HepG2 (cell line): ENCODE measurements around the gene ANXA5. TPM values are rescaled to one million over a fixed set of nuclear protein-coding genes. Genes with fewer than 3 reads are reported as not detected.
A peak's percentile ranks its signal among the peaks of the same experiment; 100 is the strongest.

Experiments used
- CCAR2 ChIP-seq: fragments of 200-400 bp; formaldehyde crosslinking; optimal IDR thresholded peaks from 2 replicates; pipeline ENCODE3; 2018; ENCODE audit warnings: low read depth, mild to moderate bottlenecking, low read length, moderate library complexity
- DMTF1 ChIP-seq: sonication (generic); formaldehyde crosslinking; IDR thresholded peaks from 2 replicates; pipeline ENCODE4 v1.4.0; 2020; ENCODE audit warnings: mild to moderate bottlenecking, missing genetic modification reagents
- E2F1 ChIP-seq: sonication (generic); formaldehyde crosslinking; IDR thresholded peaks from 2 replicates; pipeline ENCODE4 v1.5.0; 2020; ENCODE audit warnings: missing genetic modification reagents
- FOXA1 ChIP-seq, 2 experiments: fragments of 450-650 bp in 1 of 2; sonication (generic) in 1 of 2; formaldehyde crosslinking in 1 of 2; IDR thresholded peaks; 2 replicates each; pipeline versions ENCODE4 v1.4.0 to v1.6.1; 2016 to 2020; ENCODE audit warnings: missing genetic modification reagents in 1 of 2
- GTF3A ChIP-seq: sonication (generic); formaldehyde crosslinking; conservative IDR thresholded peaks from 2 replicates; pipeline ENCODE4 v1.4.0; 2020; ENCODE audit warnings: mild to moderate bottlenecking, missing genetic modification reagents
- HDAC1 ChIP-seq: sonication (generic); formaldehyde crosslinking; IDR thresholded peaks from 2 replicates; pipeline ENCODE4 v1.5.1; 2020; ENCODE audit warnings: mild to moderate bottlenecking, missing genetic modification reagents
- JARID2 ChIP-seq: sonication (generic); formaldehyde crosslinking; IDR thresholded peaks from 2 replicates; pipeline ENCODE4 v1.8.1; 2023; ENCODE audit warnings: missing genetic modification reagents, inconsistent platforms; ENCODE audit not compliant: insufficient replicate concordance
- KDM6A ChIP-seq: IDR thresholded peaks from 2 replicates; pipeline ENCODE4 v1.6.1; 2016; ENCODE audit warnings: low read depth
- MED13 ChIP-seq: sonication (generic); formaldehyde crosslinking; IDR thresholded peaks from 2 replicates; pipeline ENCODE4 v1.5.0; 2020; ENCODE audit warnings: missing genetic modification reagents
- PCBP2 ChIP-seq: fragments of 200-400 bp; formaldehyde crosslinking; optimal IDR thresholded peaks from 2 replicates; pipeline ENCODE3; 2018; ENCODE audit warnings: low read length, low read depth; ENCODE audit not compliant: poor library complexity, severe bottlenecking
- SRSF9 ChIP-seq: fragments of 200-400 bp; formaldehyde crosslinking; IDR thresholded peaks from 2 replicates; pipeline ENCODE4 v1.6.1; 2018; ENCODE audit warnings: borderline replicate concordance, mild to moderate bottlenecking, low read depth, low read length; ENCODE audit not compliant: insufficient read depth, poor library complexity, severe bottlenecking
- TERF1 ChIP-seq: sonication (generic); formaldehyde crosslinking; IDR thresholded peaks from 2 replicates; pipeline ENCODE4 v1.8.0; 2022; ENCODE audit warnings: mild to moderate bottlenecking, missing genetic modification reagents, moderate library complexity
- U2AF2 ChIP-seq: fragments of 200-400 bp; formaldehyde crosslinking; IDR thresholded peaks from 2 replicates; pipeline ENCODE4 v1.6.1; 2017; ENCODE audit warnings: low read depth, mild to moderate bottlenecking, low read length
- ZC3H4 ChIP-seq: sonication (generic); formaldehyde crosslinking; IDR thresholded peaks from 2 replicates; pipeline ENCODE4 v1.4.0; 2020; ENCODE audit warnings: missing genetic modification reagents, borderline replicate concordance
- ZNF235 ChIP-seq: sonication (generic); formaldehyde crosslinking; IDR thresholded peaks from 2 replicates; pipeline ENCODE4 v1.8.1; 2023; ENCODE audit warnings: mild to moderate bottlenecking, missing genetic modification reagents, borderline replicate concordance
- ZNF337 ChIP-seq: sonication (generic); formaldehyde crosslinking; IDR thresholded peaks from 2 replicates; pipeline ENCODE4 v1.5.1; 2020; ENCODE audit warnings: missing genetic modification reagents, low read depth, mild to moderate bottlenecking, borderline replicate concordance
- ZNF713 ChIP-seq: sonication (generic); formaldehyde crosslinking; IDR thresholded peaks from 2 replicates; pipeline ENCODE4 v1.4.0; 2020; ENCODE audit warnings: mild to moderate bottlenecking, missing genetic modification reagents
- ZSCAN22 ChIP-seq: sonication (generic); formaldehyde crosslinking; IDR thresholded peaks from 2 replicates; pipeline ENCODE4 v1.4.0; 2020; ENCODE audit warnings: mild to moderate bottlenecking, missing genetic modification reagents
- polyA plus RNA-seq, 8 experiments: library from polyadenylated mRNA; depleted of rRNA in 3 of 8; stranded (reverse) in 7 of 8; unstranded in 1 of 8; fragments of >200 nt; fragmentation: Illumina TruSeq in 4 of 8; extraction: Trizol in 4 of 8; gene quantifications; 2 replicates each; pipeline versions ENCODE4 v1.2.1 to v1.2.3, GENCODE V29; 2011 to 2016; ENCODE audit warnings: low read depth in 4 of 8, missing spikeins in 1 of 8, mixed read lengths in 1 of 8; ENCODE audit not compliant: insufficient read depth in 1 of 8
- total RNA-seq, 5 experiments: library from RNA; depleted of rRNA; stranded (reverse); fragments of >200 nt; fragmentation: Illumina TruSeq; extraction: Trizol; gene quantifications; 2 replicates each; pipeline ENCODE4 v1.2.3, GENCODE V29; 2016; ENCODE audit warnings: low read depth in 1 of 5
- TF ChIP-seq, protein P1 (sequence below): sonication (generic); formaldehyde crosslinking; IDR thresholded peaks from 2 replicates; pipeline ENCODE4 v1.4.0; 2020; ENCODE audit warnings: missing genetic modification reagents, borderline replicate concordance

Gene ANXA5
- total and polyA plus RNA-seq, 2 of the 13 experiments (the other 11 are each of a cell fraction or from before 2014, with no cell fraction given): 209 to 342 TPM

DNA sequence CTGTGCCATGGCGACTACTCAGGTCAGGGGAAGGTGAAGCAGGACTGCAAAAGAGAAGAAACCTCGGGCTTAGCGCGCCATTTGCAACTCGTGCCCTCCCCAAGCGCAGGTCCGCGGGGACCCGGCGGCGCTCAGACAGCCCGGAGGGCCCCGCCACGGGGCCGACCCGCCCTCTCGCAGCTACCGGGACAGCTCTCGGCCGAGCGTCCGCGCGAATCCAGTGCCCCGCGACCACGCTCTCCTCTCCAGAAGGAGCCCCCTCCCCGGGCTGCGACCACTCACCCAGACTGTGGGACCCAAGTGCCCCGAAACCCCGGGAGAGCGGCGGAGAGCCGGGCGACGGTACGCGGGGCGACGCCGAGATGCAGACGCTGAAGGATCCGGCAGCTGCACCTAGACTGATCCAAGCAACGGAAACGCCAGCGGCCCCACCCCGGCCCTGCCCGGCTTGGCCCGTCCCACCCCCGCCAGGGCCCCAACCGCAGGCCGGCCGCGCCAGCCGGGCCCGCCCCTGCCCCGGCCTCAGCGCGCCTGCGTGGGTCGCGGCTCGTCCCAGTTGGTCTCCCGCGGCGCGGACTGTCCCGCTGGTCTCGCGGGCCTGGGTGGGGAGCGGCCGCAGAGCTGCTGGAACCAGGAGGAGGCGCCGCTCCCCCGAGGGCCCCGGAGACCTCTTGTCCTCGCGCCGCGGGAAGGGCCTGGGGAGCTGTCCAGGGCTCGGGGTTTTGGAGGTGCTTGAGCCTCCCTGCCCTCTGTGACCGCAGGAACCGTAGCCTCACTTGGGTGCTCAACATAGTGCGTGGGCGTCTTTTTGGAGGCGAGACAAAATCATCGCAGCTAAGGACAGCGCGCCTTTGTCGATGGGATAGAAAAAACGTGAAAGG is at the start of gene ANXA5 (continued):
- TF ChIP-seq, protein P1, sequence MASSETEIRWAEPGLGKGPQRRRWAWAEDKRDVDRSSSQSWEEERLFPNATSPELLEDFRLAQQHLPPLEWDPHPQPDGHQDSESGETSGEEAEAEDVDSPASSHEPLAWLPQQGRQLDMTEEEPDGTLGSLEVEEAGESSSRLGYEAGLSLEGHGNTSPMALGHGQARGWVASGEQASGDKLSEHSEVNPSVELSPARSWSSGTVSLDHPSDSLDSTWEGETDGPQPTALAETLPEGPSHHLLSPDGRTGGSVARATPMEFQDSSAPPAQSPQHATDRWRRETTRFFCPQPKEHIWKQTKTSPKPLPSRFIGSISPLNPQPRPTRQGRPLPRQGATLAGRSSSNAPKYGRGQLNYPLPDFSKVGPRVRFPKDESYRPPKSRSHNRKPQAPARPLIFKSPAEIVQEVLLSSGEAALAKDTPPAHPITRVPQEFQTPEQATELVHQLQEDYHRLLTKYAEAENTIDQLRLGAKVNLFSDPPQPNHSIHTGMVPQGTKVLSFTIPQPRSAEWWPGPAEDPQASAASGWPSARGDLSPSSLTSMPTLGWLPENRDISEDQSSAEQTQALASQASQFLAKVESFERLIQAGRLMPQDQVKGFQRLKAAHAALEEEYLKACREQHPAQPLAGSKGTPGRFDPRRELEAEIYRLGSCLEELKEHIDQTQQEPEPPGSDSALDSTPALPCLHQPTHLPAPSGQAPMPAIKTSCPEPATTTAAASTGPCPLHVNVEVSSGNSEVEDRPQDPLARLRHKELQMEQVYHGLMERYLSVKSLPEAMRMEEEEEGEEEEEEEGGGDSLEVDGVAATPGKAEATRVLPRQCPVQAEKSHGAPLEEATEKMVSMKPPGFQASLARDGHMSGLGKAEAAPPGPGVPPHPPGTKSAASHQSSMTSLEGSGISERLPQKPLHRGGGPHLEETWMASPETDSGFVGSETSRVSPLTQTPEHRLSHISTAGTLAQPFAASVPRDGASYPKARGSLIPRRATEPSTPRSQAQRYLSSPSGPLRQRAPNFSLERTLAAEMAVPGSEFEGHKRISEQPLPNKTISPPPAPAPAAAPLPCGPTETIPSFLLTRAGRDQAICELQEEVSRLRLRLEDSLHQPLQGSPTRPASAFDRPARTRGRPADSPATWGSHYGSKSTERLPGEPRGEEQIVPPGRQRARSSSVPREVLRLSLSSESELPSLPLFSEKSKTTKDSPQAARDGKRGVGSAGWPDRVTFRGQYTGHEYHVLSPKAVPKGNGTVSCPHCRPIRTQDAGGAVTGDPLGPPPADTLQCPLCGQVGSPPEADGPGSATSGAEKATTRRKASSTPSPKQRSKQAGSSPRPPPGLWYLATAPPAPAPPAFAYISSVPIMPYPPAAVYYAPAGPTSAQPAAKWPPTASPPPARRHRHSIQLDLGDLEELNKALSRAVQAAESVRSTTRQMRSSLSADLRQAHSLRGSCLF: no peak
- no peak for TF ChIP-seq CCAR2
- no peak for TF ChIP-seq ZNF235 (CRISPR knock-in tag)
- TF ChIP-seq U2AF2: no peak
- no peak for TF ChIP-seq E2F1 (CRISPR knock-in tag)
- no peak for TF ChIP-seq GTF3A (CRISPR knock-in tag)
- TF ChIP-seq ZNF337 (CRISPR knock-in tag): no peak
- TF ChIP-seq PCBP2: no peak
- TF ChIP-seq JARID2 (CRISPR knock-in tag): no peak
- no peak for TF ChIP-seq MED13 (CRISPR knock-in tag)
- peak; percentile 48; the same call in 1 of the 2 replicates for TF ChIP-seq HDAC1 (CRISPR knock-in tag)
- no peak for TF ChIP-seq FOXA1 (IDR thresholded peaks at IDR 0.05)
- TF ChIP-seq FOXA1 (CRISPR knock-in tag; IDR thresholded peaks at IDR 0.05): no peak
- TF ChIP-seq ZC3H4 (CRISPR knock-in tag): no peak
- no peak for TF ChIP-seq KDM6A (CRISPR knock-in tag)
- TF ChIP-seq ZNF713 (CRISPR knock-in tag): no peak
- no peak for TF ChIP-seq ZSCAN22 (CRISPR knock-in tag)
- no peak for TF ChIP-seq DMTF1
- TF ChIP-seq SRSF9: no peak
- no peak for TF ChIP-seq TERF1 (CRISPR knock-in tag)
